ENCODE data around the gene HCN4.
"Not testable (repeated sequence)": the region's sequence is repeated elsewhere in the genome, so short reads cannot be mapped to it uniquely, and the experiment has no call there.

HCN4 gene

GRCh38 chr15:73368301-73369136 lies at the start of gene HCN4:
HCN4 (minus strand) TSS chr15:73368958; CDS start chr15:73368270, 688 bp downstream.
- no peak for DNase-seq
- TF ChIP-seq, protein P1, sequence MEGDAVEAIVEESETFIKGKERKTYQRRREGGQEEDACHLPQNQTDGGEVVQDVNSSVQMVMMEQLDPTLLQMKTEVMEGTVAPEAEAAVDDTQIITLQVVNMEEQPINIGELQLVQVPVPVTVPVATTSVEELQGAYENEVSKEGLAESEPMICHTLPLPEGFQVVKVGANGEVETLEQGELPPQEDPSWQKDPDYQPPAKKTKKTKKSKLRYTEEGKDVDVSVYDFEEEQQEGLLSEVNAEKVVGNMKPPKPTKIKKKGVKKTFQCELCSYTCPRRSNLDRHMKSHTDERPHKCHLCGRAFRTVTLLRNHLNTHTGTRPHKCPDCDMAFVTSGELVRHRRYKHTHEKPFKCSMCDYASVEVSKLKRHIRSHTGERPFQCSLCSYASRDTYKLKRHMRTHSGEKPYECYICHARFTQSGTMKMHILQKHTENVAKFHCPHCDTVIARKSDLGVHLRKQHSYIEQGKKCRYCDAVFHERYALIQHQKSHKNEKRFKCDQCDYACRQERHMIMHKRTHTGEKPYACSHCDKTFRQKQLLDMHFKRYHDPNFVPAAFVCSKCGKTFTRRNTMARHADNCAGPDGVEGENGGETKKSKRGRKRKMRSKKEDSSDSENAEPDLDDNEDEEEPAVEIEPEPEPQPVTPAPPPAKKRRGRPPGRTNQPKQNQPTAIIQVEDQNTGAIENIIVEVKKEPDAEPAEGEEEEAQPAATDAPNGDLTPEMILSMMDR (IDR thresholded peaks at IDR 0.05) = no peak
- Histone ChIP-seq H3K27ac (no peak within 1 kb of the TSS), H3K4me3 (peak within 1 kb of the TSS; percentile 25 to 40), H3K9me3 (no peaks in the 10 kb centered on the region), H3K36me3 (no peaks in the 10 kb centered on the region), H3K4me1 (peaks cover 0 to 25% (median 20%) of the 10 kb centered on the region in 4 donors), H3K27me3 (peaks cover 0 to 92% of the 10 kb centered on the region in 2 donors)
- intact Hi-C loops (cut with DNase I; ENCODE audit: low total_unique reads) = no loop called here

GRCh38 chr15:73414876-73415275 lies 46.1 kb upstream of the HCN4 start:
- DNase-seq = no peak
- intact Hi-C loops (cut with DNase I; ENCODE audit: low total_unique reads) = no loop called here
- Histone ChIP-seq H3K4me3 (no peak overlapping the region), H3K4me1 (no peaks in the 10 kb centered on the region), H3K27ac (no peak overlapping the region), H3K27me3 (peaks cover 0 to 7% of the 10 kb centered on the region in 2 donors), H3K36me3 (no peaks in the 10 kb centered on the region), H3K9me3 (no peaks in the 10 kb centered on the region)
- TF ChIP-seq, protein P1 (IDR thresholded peaks at IDR 0.05) = no peak

- TF ChIP-seq, protein P1 (IDR thresholded peaks at IDR 0.05) = no peak
- no peak overlapping the region for H3K4me3 ChIP-seq
- peaks cover 0 to 3% (median 0%) of the 10 kb centered on the region in 4 donors for H3K4me1 ChIP-seq
- no peaks in the 10 kb centered on the region for H3K36me3 ChIP-seq
- no peaks in the 10 kb centered on the region for H3K9me3 ChIP-seq
- H3K27me3 ChIP-seq = no peaks in the 10 kb centered on the region
- H3K27ac ChIP-seq = no peak overlapping the region
- DNase-seq = no peak
- intact Hi-C loops (cut with DNase I; ENCODE audit: low total_unique reads) = no loop called here
Measured at GRCh38 chr15:73403171-73403570, 34.4 kb upstream of the HCN4 start.

- intact Hi-C loops (cut with DNase I; ENCODE audit: low total_unique reads); H3K9me3 ChIP-seq; H3K36me3 ChIP-seq; H3K4me1 ChIP-seq; H3K27me3 ChIP-seq; H3K27ac ChIP-seq; H3K4me3 ChIP-seq; DNase-seq: not testable (repeated sequence)
Measured at GRCh38 chr15:73400222-73400621, 31.5 kb upstream of the HCN4 start.

GRCh38 chr15:73398861-73399260 lies 30.1 kb upstream of the HCN4 start:
- intact Hi-C loops (cut with DNase I; ENCODE audit: low total_unique reads) = no loop called here
- TF ChIP-seq, protein P1 (IDR thresholded peaks at IDR 0.05) = no peak
- no peak overlapping the region for H3K4me3 ChIP-seq
- H3K27me3 ChIP-seq = peaks cover 0 to 11% of the 10 kb centered on the region in 2 donors
- peaks cover 0 to 3% (median 0%) of the 10 kb centered on the region in 4 donors for H3K4me1 ChIP-seq
- H3K27ac ChIP-seq = no peak overlapping the region
- DNase-seq = no peak
- H3K36me3 ChIP-seq = no peaks in the 10 kb centered on the region
- no peaks in the 10 kb centered on the region for H3K9me3 ChIP-seq

GRCh38 chr15:73397461-73397860 lies 28.7 kb upstream of the HCN4 start:
- no peak for DNase-seq
- intact Hi-C loops (cut with DNase I; ENCODE audit: low total_unique reads) = no loop called here

More at GRCh38 chr15:73397461-73397860, 28.7 kb upstream of the HCN4 start:
- Histone ChIP-seq H3K27ac (no peak overlapping the region), H3K4me3 (no peak overlapping the region), H3K27me3 (peaks cover 0 to 21% of the 10 kb centered on the region in 2 donors), H3K36me3 (no peaks in the 10 kb centered on the region), H3K9me3 (no peaks in the 10 kb centered on the region), H3K4me1 (peaks cover 0 to 3% (median 0%) of the 10 kb centered on the region in 4 donors)
- TF ChIP-seq, protein P1 (IDR thresholded peaks at IDR 0.05) = no peak

All from tibial artery (tissue), 4 donors.